CD4-positive, alpha-beta T cell treated with Interleukin-4 for 4 hours (primary cell): ENCODE measurements around the gene CFB.
"Not testable (repeated sequence)": the region's sequence is repeated elsewhere in the genome, so short reads cannot be mapped to it uniquely, and the experiment has no call there.

Source experiments
- DNase-seq: peaks from one replicate; pipeline ENCODE4 v3.0.0-alpha.2; 2020

CFB gene

GRCh38 chr6:31971993-31972708, 26.3 kb downstream of the CFB start, which contains the start of gene DXO:
DXO (minus strand) TSS chr6:31972138; CDS start chr6:31971675, 463 bp downstream.
- DNase-seq, result peak; percentile 98

GRCh38 chr6:31972709-31973350, 26.9 kb downstream of the CFB start:
- peak; percentile 11 for DNase-seq

- DNase-seq, result not testable (repeated sequence)
Measured at GRCh38 chr6:31976065-31976464, 30.2 kb downstream of the CFB start.

GRCh38 chr6:31977816-31978431, 32.0 kb downstream of the CFB start:
- DNase-seq, result no peak

- no peak for DNase-seq
Measured at GRCh38 chr6:31978831-31979230, 32.9 kb downstream of the CFB start.

GRCh38 chr6:31979238-31979898, 33.5 kb downstream of the CFB start:
- no peak for DNase-seq

GRCh38 chr6:31980195-31980876, 34.4 kb downstream of the CFB start:
- not testable (repeated sequence) for DNase-seq

- DNase-seq, result not testable (repeated sequence)
Measured at GRCh38 chr6:31980998-31981397, 35.1 kb downstream of the CFB start.

GRCh38 chr6:31981744-31982143, 35.8 kb downstream of the CFB start, which contains the start of gene C4A:
C4A (plus strand) TSS chr6:31982057; CDS start chr6:31982108, 51 bp downstream.
- not testable (repeated sequence) for DNase-seq

- DNase-seq, result not testable (repeated sequence)
Measured at GRCh38 chr6:31989363-31989762, 43.5 kb downstream of the CFB start.

GRCh38 chr6:31994421-31994820, 48.5 kb downstream of the CFB start:
- not testable (repeated sequence) for DNase-seq

GRCh38 chr6:31996385-31996784, 50.5 kb downstream of the CFB start:
- DNase-seq, result not testable (repeated sequence)
